Activated CD8-positive, alpha-beta memory T cell treated with anti-CD3 and anti-CD28 coated beads, Interleukin-2, amount 10 ng/mL, durations not matched to agents 7 days and 5 days (primary cell): ENCODE data around the gene NIP7. TPM values are rescaled to one million over a fixed set of nuclear protein-coding genes. Genes with fewer than 3 reads are reported as not detected.

Source experiments
- total RNA-seq, 2 experiments: library from RNA; stranded (reverse); gene quantifications; one replicate each; pipeline ENCODE4 v1.2.3, GENCODE V29; 2021

Gene NIP7
- total RNA-seq, 2 experiments from 2014 or later = 36.2 to 48.8 TPM

Other genes starting within 250 kb of the NIP7 start
- under 1 TPM; 0.29 to 0.47 TPM for gene HAS3, start 234.1 kb upstream of the NIP7 start, total RNA-seq
- 100 to 1,000 TPM; 133 to 147 TPM for gene CHTF8, start 207.2 kb upstream of the NIP7 start, total RNA-seq
- 10 to 100 TPM; 57.7 to 82.3 TPM for gene UTP4, start 207.1 kb upstream of the NIP7 start, total RNA-seq
- 10 to 100 TPM; 21.5 to 30.6 TPM for gene SNTB2, start 152.6 kb upstream of the NIP7 start, total RNA-seq
- 10 to 100 TPM; 31.5 to 38.9 TPM for gene VPS4A, start 28.4 kb upstream of the NIP7 start, total RNA-seq
- gene PDF, start 9.2 kb upstream of the NIP7 start, total RNA-seq = 10 to 100 TPM; 18.3 to 21.3 TPM
- gene COG8, start 208 bp upstream of the NIP7 start, total RNA-seq = 10 to 100 TPM; 27.6 to 32.7 TPM
- gene TMED6, start 12.0 kb downstream of the NIP7 start, total RNA-seq = 1 to 10 TPM; 1.5 TPM
- 10 to 100 TPM; 48.7 to 58.2 TPM for gene TERF2, start 46.2 kb downstream of the NIP7 start, total RNA-seq
- 100 to 1,000 TPM; 149 to 189 TPM for gene CYB5B, start 84.8 kb downstream of the NIP7 start, total RNA-seq
- gene NFAT5, start 226.2 kb downstream of the NIP7 start, total RNA-seq = 10 to 100 TPM; 28.7 to 36.8 TPM